Kidney epithelial cell (primary cell): ENCODE measurements around the gene ZNF594. TPM values are rescaled to one million over a fixed set of nuclear protein-coding genes. Genes with fewer than 3 reads are reported as not detected.
"Not testable (repeated sequence)": the region's sequence is repeated elsewhere in the genome, so short reads cannot be mapped to it uniquely, and the experiment has no call there.

Source experiments
- DNase-seq: peaks from one replicate; pipeline ENCODE4 v3.0.0-alpha.2; 2010; ENCODE audit warnings: low read depth
- H3K27me3 ChIP-seq: 2 replicates; pipeline ENCODE4 v1.6.0; 2011; ENCODE audit warnings: low read length; ENCODE audit not compliant: control insufficient read depth, insufficient read depth
- H3K36me3 ChIP-seq: 2 replicates; pipeline ENCODE4 v1.5.1; 2011; ENCODE audit warnings: low read length; ENCODE audit not compliant: control insufficient read depth, insufficient read depth
- H3K4me3 ChIP-seq: 2 replicates; pipeline ENCODE4 v1.5.1; 2011; ENCODE audit warnings: low read depth, mild to moderate bottlenecking, control low read depth, low read length
- total RNA-seq: library from RNA; depleted of rRNA; stranded (reverse); fragments of >200 nt; gene quantifications from 2 replicates; pipeline ENCODE4 v1.2.3, GENCODE V29; 2015
- TF ChIP-seq, protein P1 (sequence below): IDR thresholded peaks from 2 replicates; pipeline ENCODE4 v1.5.1; 2011; ENCODE audit warnings: mild to moderate bottlenecking, moderate library complexity, low read length, control low read depth, inconsistent platforms; ENCODE audit not compliant: insufficient read depth, poor library complexity, severe bottlenecking

ZNF594 gene
- total RNA-seq, 1 donor from 2014 or later: 9.4 TPM

- no peaks in the 10 kb centered on the region for H3K36me3 ChIP-seq
- TF ChIP-seq, protein P1, sequence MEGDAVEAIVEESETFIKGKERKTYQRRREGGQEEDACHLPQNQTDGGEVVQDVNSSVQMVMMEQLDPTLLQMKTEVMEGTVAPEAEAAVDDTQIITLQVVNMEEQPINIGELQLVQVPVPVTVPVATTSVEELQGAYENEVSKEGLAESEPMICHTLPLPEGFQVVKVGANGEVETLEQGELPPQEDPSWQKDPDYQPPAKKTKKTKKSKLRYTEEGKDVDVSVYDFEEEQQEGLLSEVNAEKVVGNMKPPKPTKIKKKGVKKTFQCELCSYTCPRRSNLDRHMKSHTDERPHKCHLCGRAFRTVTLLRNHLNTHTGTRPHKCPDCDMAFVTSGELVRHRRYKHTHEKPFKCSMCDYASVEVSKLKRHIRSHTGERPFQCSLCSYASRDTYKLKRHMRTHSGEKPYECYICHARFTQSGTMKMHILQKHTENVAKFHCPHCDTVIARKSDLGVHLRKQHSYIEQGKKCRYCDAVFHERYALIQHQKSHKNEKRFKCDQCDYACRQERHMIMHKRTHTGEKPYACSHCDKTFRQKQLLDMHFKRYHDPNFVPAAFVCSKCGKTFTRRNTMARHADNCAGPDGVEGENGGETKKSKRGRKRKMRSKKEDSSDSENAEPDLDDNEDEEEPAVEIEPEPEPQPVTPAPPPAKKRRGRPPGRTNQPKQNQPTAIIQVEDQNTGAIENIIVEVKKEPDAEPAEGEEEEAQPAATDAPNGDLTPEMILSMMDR: no peak
- H3K27me3 ChIP-seq: no peaks in the 10 kb centered on the region
- no peak overlapping the region for H3K4me3 ChIP-seq
- no peak for DNase-seq
Measured at GRCh38 chr17:5164436-5164835, 27.2 kb downstream of the ZNF594 start.

DNA sequence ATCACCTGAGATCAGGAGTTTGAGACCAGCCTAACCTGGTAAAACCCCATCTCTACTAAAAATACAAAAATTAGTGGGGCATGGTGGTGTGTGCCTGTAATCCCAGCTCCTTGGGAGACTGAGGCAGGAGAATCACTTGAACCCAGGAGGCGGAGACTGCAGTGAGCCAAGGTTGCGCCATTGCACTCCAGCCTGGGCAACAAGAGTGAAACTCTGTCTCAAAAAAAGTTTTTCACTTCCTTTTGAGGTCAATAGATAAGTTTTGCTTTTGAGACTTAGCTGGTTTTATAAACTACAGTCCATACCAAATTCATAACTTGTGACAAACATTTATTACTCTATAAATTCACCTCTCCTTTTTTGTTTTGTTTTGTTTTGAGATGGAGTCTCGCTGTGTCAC is 29.9 kb downstream of the ZNF594 start:
- H3K4me3 ChIP-seq, DNase-seq, H3K36me3 ChIP-seq, H3K27me3 ChIP-seq: not testable (repeated sequence)

DNA sequence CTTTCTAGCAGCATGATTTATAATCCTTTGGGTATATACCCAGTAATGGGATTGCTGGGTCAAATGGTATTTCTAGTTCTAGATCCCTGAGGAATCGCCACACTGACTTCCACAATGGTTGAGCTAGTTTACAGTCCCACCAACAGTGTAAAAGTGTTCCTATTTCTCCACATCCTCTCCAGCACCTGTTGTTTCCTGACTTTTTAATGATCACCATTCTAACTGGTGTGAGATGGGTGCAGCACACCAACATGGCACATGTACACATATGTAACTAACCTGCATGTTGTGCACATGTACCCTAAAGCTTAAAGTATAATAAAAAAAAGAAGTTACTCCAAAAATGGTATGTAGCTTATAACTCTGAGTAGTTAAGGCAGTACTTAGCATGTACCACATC is 31.0 kb downstream of the ZNF594 start:
- H3K36me3 ChIP-seq, H3K4me3 ChIP-seq, H3K27me3 ChIP-seq, DNase-seq: not testable (repeated sequence)

DNA sequence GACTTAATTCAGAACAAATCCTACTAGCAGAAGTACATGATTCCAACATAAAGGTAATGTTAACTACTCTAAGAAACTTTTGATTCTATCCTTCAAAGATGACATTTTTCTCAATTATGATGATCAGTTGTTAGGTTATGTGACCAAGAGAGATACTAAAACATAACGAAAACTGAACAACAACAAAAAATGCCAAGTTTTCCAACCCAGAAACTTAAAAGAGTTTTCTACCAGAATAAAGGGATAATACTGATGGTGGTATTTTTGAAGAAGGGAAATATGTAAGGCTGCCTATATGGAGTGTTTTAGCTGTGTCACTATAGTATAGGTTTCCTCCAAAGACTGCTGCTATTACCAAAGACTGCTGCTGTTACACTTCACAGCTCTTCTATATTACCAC is 45.5 kb downstream of the ZNF594 start:
- DNase-seq, H3K27me3 ChIP-seq, H3K4me3 ChIP-seq, H3K36me3 ChIP-seq: not testable (repeated sequence)

DNA sequence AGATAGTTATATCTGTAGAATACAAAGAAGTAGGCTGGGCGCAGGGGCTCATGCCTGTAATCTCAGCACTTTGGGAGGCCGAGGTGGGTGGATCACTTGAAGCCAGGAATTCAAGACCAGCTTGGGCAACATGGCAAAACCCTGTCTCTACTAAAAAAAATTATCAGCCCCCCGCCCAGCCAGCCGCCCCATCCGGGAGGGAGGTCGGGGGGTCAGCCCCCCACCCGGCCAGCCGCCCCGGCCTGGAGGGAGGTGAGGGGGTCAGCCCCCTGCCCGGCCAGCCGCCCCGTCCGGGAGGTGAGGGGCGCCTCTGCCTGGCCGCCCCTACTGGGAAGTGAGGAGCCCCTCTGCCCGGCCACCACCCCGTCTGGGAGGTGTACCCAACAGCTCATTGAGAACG is 48.8 kb downstream of the ZNF594 start:
- H3K4me3 ChIP-seq, H3K27me3 ChIP-seq, DNase-seq, H3K36me3 ChIP-seq: not testable (repeated sequence)

GRCh38 chr17:5139458-5139732 is 52.3 kb downstream of the ZNF594 start:
- TF ChIP-seq, protein P1: no peak
- no peaks in the 10 kb centered on the region for H3K36me3 ChIP-seq
- DNase-seq: no peak
- H3K4me3 ChIP-seq: no peak overlapping the region
- no peaks in the 10 kb centered on the region for H3K27me3 ChIP-seq

- H3K27me3 ChIP-seq: no peaks in the 10 kb centered on the region
- H3K4me3 ChIP-seq: no peak overlapping the region
- no peaks in the 10 kb centered on the region for H3K36me3 ChIP-seq
- DNase-seq: no peak
- TF ChIP-seq, protein P1: no peak
Measured at GRCh38 chr17:5138616-5139457, 52.8 kb downstream of the ZNF594 start.

DNA sequence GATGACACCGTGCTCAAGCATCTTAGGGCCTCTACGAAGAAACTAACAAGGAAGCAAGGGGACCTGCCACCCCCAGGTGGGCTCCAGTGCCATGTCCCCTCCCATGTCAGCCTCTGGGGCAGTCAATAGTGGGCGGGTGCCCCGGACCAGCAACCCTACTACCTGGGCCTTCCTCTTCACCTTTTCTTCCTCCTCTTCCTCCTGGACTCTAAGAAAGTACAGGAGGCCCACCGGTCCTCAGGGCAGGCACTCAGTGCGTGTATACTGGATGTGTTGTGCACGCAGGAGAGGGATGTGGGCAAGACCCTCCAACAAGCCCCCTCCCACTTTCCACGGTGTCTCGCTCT is 53.5 kb downstream of the ZNF594 start:
- not testable (repeated sequence) for H3K36me3 ChIP-seq, DNase-seq, H3K4me3 ChIP-seq, H3K27me3 ChIP-seq

- H3K4me3 ChIP-seq, H3K27me3 ChIP-seq, H3K36me3 ChIP-seq, DNase-seq: not testable (repeated sequence)
Measured at GRCh38 chr17:5137511-5138197, 54.0 kb downstream of the ZNF594 start.

DNA sequence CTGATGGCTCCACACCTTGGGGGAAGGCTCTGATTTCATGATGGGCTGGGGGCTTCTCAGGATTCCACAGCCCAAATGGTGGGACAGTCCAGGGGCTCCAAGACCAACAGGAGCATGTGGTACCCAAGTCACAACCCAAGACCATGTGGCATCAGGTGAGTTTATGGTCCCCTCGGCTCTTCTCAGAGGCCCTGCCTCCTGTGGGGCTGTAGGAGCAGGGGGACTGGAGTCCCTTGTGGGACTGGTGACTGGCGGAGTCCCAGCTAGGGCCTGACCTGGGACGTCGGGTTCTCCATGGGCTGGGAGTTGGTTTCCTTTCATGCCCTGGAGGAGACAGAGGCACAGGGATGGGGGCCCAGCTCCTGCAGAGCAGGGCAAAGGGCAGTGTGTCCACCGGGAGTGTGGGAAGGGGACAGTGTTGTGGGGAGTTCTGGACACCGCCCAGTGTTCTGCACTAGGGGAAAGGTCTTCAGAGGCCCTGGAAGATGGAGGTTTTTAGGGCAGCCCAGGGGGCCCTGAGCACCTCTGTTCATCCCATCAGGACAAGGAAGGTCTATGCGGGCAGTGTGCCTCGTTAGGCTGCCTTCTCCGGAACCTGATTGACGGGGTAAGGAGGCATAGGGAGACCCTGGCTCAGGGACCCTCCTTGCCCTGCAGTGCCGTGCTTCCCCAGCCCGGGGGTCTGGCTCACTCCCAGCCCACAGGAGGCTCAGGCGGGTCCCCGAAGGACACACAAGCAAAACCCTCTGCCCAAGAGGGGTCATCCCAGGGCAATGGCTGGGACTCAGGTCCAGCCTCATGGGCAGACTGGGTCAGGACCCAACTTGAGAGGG is 54.9 kb downstream of the ZNF594 start:
- not testable (repeated sequence) for H3K4me3 ChIP-seq, H3K27me3 ChIP-seq, H3K36me3 ChIP-seq, DNase-seq
